K562 (cell line): ENCODE data around the gene CALML4. TPM values are rescaled to one million over a fixed set of nuclear protein-coding genes. Genes with fewer than 3 reads are reported as not detected.

Source experiments
- ATAC-seq: fragments of 200-7000 bp; cut with Tn5 transposase; 3 replicates; pipeline ENCODE4 v1.9.1; 2020; ENCODE audit warnings: moderate library complexity
- BruUV-seq: library from RNA; stranded (reverse); fragments of 400-500 nt; replicated peaks from 2 replicates; lab custom pipeline; 2021; lab: Mats Ljungman, UMichigan
- CTCF ChIA-PET: fragments of 300-600 bp; formaldehyde crosslinking; extraction: SDS; loops from one replicate; lab custom pipeline; 2021; ENCODE audit warnings: low intra/inter-chr PET ratio; lab: Yijun Ruan, JAX
- POLR2A ChIA-PET: fragments of 300-600, 350-650 bp; sonication (Branson Sonifier 250); formaldehyde crosslinking; extraction: SDS; loops from one replicate; lab custom pipeline; 2021; ENCODE audit warnings: antibody characterized with exemption, inconsistent platforms; lab: Yijun Ruan, JAX
- DNase-seq, 4 experiments: peaks; one replicate each; pipeline versions ENCODE4 v3.0.0 to v3.0.0-alpha.2; 2011 to 2018; ENCODE audit warnings: low spot score in 3 of 4, mixed read lengths in 3 of 4; ENCODE audit errors: extremely low read depth in 1 of 4
- FAIRE-seq: peaks from 2 replicates; lab custom pipeline; 2011; peaks lifted over from hg19 to GRCh38; lab: Jason Lieb, UNC
- H2AFZ ChIP-seq: 2 replicates; pipeline ENCODE4 v1.6.0; 2011; ENCODE audit warnings: low read depth, low read length, control low read depth, inconsistent platforms
- H3K27ac ChIP-seq: fragments of 200-600 bp; 3 replicates; pipeline ENCODE4 v1.8.0; 2011; ENCODE audit warnings: low read depth, mild to moderate bottlenecking, control low read depth, inconsistent platforms, low read length, moderate library complexity, mixed read lengths; ENCODE audit errors: extremely low read depth
- H3K27me3 ChIP-seq, 2 experiments: fragments of 300-600 bp in 1 of 2; 2 replicates in 1 of 2; 3 replicates in 1 of 2; pipeline versions ENCODE4 v1.6.0 to v1.8.0; 2011; ENCODE audit warnings: inconsistent platforms in 2 of 2, low read length in 2 of 2, mild to moderate bottlenecking in 1 of 2, mixed read lengths in 1 of 2, moderate library complexity in 1 of 2; ENCODE audit not compliant: control insufficient read depth in 2 of 2, insufficient read depth in 2 of 2
- H3K36me3 ChIP-seq: fragments of 300-600 bp; 3 replicates; pipeline ENCODE4 v1.8.0; 2011; ENCODE audit warnings: mild to moderate bottlenecking, low read length, inconsistent platforms; ENCODE audit not compliant: control insufficient read depth, insufficient read depth
- H3K4me1 ChIP-seq, 2 experiments: fragments of 200-600 bp in 1 of 2; replicated peaks in 1 of 2; 2 replicates in 1 of 2; 3 replicates in 1 of 2; pipeline versions ENCODE4 v1.5.1 to v1.8.0; 2011; ENCODE audit warnings: inconsistent platforms in 2 of 2, low read length in 2 of 2, mild to moderate bottlenecking in 1 of 2, mixed read lengths in 1 of 2, moderate library complexity in 1 of 2; ENCODE audit not compliant: control insufficient read depth in 2 of 2, insufficient read depth in 2 of 2
- H3K4me2 ChIP-seq: 2 replicates; pipeline ENCODE4 v1.6.1; 2011; ENCODE audit warnings: low read length, control low read depth, inconsistent platforms, mixed read lengths; ENCODE audit not compliant: insufficient read depth
- H3K4me3 ChIP-seq: fragments of 200-600 bp; sonication (generic), shearing (Covaris generic); 2 replicates; pipeline ENCODE4 v1.5.1; 2016; ENCODE audit warnings: control low read depth, inconsistent platforms
- H3K79me2 ChIP-seq: fragments of 200-600 bp; 3 replicates; pipeline ENCODE4 v1.8.0; 2011; ENCODE audit warnings: low read length, inconsistent platforms; ENCODE audit not compliant: control insufficient read depth, insufficient read depth
- H3K9ac ChIP-seq, 2 experiments: 2 replicates each; pipeline versions ENCODE4 v1.6.0 to v1.6.1; 2011; ENCODE audit warnings: low read depth in 2 of 2, low read length in 2 of 2, control low read depth in 1 of 2, inconsistent platforms in 1 of 2, mild to moderate bottlenecking in 1 of 2, mixed read lengths in 1 of 2; ENCODE audit not compliant: insufficient read depth in 1 of 2
- H3K9me1 ChIP-seq: one replicate; pipeline ENCODE4 v1.6.0; 2011; ENCODE audit warnings: inconsistent platforms, mild to moderate bottlenecking, low read length, moderate library complexity; ENCODE audit not compliant: control insufficient read depth, insufficient read depth
- H3K9me3 ChIP-seq: replicated peaks from 2 replicates; pipeline ENCODE4 v1.5.1; 2011; ENCODE audit warnings: low read depth, low read length, inconsistent platforms; ENCODE audit not compliant: control insufficient read depth, insufficient read depth
- H4K20me1 ChIP-seq: replicated peaks from 2 replicates; pipeline ENCODE4 v1.6.1; 2011; ENCODE audit warnings: low read length, inconsistent platforms, mixed read lengths; ENCODE audit not compliant: control insufficient read depth, insufficient read depth
- NR1H2 ChIP-seq: sonication (generic); formaldehyde crosslinking; IDR thresholded peaks from 2 replicates; pipeline ENCODE4 v1.4.0; 2020; ENCODE audit warnings: mild to moderate bottlenecking, missing genetic modification reagents
- POLR2G ChIP-seq: fragments of 200-400 bp; formaldehyde crosslinking; IDR thresholded peaks from 2 replicates; pipeline ENCODE4 v1.6.1; 2017; ENCODE audit warnings: low read depth, mild to moderate bottlenecking, antibody characterized with exemption, low read length, moderate library complexity
- ZNF592 ChIP-seq: fragments of 450-650 bp; IDR thresholded peaks from 2 replicates; pipeline ENCODE4 v1.6.1; 2017; ENCODE audit warnings: antibody characterized with exemption, mild to moderate bottlenecking
- WGBS: fragments of 100-300 bp; shearing (Covaris generic); methylation state at CpG from one replicate; pipeline ENCODE4 v1.1.6; 2016; ENCODE audit warnings: low coverage, mixed read lengths; ENCODE audit not compliant: insufficient coverage; ENCODE audit errors: missing lambda C conversion rate; 5-methylcytosine and 5-hydroxymethylcytosine counted together
- in situ Hi-C: fragments of 300-500 bp; cut with MboI; formaldehyde crosslinking; loops from 4 replicates; pipeline ENCODE4 v1.15.0; 2018; ENCODE audit warnings: inconsistent platforms, mixed read lengths
- intact Hi-C: fragments of 100-400 bp; cut with micrococcal nuclease; formaldehyde crosslinking; loops from 2 replicates; pipeline ENCODE4 v1.14.2; 2022
- polyA plus RNA-seq, 8 experiments: library from polyadenylated mRNA; depleted of rRNA in 4 of 8; stranded (reverse) in 5 of 8; unstranded in 3 of 8; fragments of >200 nt; fragmentation: Nextera tagmentation in 2 of 8; fragmentation: Illumina TruSeq in 1 of 8; extraction: Ambion mirVana in 2 of 8; extraction: Trizol in 1 of 8; gene quantifications; 2 replicates each; pipeline versions ENCODE4 v1.2.1 to v1.2.3, GENCODE V29; 2011 to 2014; ENCODE audit warnings: inconsistent platforms in 1 of 8, missing spikeins in 1 of 8
- total RNA-seq, 7 experiments: library from RNA; depleted of rRNA in 6 of 7; stranded (reverse); fragments of >200 nt in 6 of 7; fragmentation: Illumina TruSeq in 2 of 7; extraction: Trizol in 2 of 7; gene quantifications; 2 replicates each; pipeline versions ENCODE4 v1.2.1 to v1.2.3, GENCODE V29; 2011 to 2021; ENCODE audit warnings: low replicate concordance in 1 of 7

The CALML4 gene
- total and polyA plus RNA-seq, 9 of the 15 experiments (the other 6 are each of a cell fraction or from before 2014, with no cell fraction given) = 2.8 to 30.6 (median 15.5) TPM

GRCh38 chr15:68199340-68199739 lies 5.8 kb downstream of the CALML4 start:
- H3K27ac ChIP-seq = no peak overlapping the region
- no peak overlapping the region for H2AFZ ChIP-seq
- no TSS peak for BruUV-seq
- H3K4me1 ChIP-seq = peaks cover 0 to 19% of the 10 kb centered on the region in 2 experiments; a peak in 3 of 5 replicates
- H3K9ac ChIP-seq = no peak overlapping the region
- no peak overlapping the region for H3K4me3 ChIP-seq
- H3K9me1 ChIP-seq = no peaks in the 10 kb centered on the region
- H3K79me2 ChIP-seq = peaks cover 11% of the 10 kb centered on the region; the same call in 2 of the 3 replicates
- peaks cover 31% of the 10 kb centered on the region; the same call in 2 of the 3 replicates for H3K36me3 ChIP-seq
- DNase-seq = peak in 1 of 4 experiments; percentile 12
- 61% methylated on average over 11 of the region's 11 CpGs for WGBS
- POLR2A ChIA-PET = interaction anchor here (0.6 to 0.9 kb wide), 2 partner anchors 13 to 19 kb away, joined by 3 read pairs; no protein-coding TSS in a partner anchor
- H3K9me3 ChIP-seq = no peaks in the 10 kb centered on the region
- H4K20me1 ChIP-seq = no peaks in the 10 kb centered on the region
- TF ChIP-seq NR1H2 (CRISPR knock-in tag) (no peak), POLR2G (peak; percentile 68), ZNF592 (no peak)
- CTCF ChIA-PET = no interaction called here
- in situ Hi-C loops = no loop called here
- FAIRE-seq = no peak
- intact Hi-C loops = no loop called here
- H3K27me3 ChIP-seq = no peaks in the 10 kb centered on the region
- ATAC-seq = no peak
- no peak overlapping the region for H3K4me2 ChIP-seq
